Hepatocyte (in vitro differentiated cells): ENCODE results near the gene TRAF2.

Experiments used
- EZH2 ChIP-seq: fragments of 200-600 bp; sonication (generic); IDR thresholded peaks from 2 replicates; pipeline ENCODE4 v1.6.1; 2016; ENCODE audit warnings: antibody characterized with exemption, mild to moderate bottlenecking, borderline replicate concordance
- TF ChIP-seq, protein P1 (sequence below): fragments of 200-600 bp; sonication (generic); IDR thresholded peaks from 2 replicates; pipeline ENCODE4 v1.5.1; 2016; ENCODE audit warnings: antibody characterized with exemption, mild to moderate bottlenecking; ENCODE audit not compliant: poor library complexity

DNA sequence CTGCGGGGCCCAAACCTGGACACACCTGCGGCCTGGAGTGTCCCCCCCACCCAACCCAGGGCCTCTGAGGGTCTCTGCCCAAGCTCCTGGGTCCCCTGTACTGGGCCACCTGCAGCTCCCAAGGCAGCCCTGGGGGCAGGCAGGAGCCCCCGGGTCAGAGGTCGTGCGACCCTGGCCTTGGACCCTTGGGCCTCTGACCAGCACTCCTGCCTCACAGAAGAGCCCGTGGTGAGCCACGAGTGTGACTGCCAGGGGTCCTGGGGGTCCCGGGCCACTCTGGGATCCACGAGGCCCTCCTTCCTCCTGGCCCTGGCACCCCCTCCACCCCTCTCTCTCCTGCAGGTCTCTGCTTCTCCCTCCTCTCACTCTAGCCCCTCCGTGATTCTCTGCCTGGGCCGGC, 86.0 kb downstream of the TRAF2 start:
- TF ChIP-seq, protein P1, sequence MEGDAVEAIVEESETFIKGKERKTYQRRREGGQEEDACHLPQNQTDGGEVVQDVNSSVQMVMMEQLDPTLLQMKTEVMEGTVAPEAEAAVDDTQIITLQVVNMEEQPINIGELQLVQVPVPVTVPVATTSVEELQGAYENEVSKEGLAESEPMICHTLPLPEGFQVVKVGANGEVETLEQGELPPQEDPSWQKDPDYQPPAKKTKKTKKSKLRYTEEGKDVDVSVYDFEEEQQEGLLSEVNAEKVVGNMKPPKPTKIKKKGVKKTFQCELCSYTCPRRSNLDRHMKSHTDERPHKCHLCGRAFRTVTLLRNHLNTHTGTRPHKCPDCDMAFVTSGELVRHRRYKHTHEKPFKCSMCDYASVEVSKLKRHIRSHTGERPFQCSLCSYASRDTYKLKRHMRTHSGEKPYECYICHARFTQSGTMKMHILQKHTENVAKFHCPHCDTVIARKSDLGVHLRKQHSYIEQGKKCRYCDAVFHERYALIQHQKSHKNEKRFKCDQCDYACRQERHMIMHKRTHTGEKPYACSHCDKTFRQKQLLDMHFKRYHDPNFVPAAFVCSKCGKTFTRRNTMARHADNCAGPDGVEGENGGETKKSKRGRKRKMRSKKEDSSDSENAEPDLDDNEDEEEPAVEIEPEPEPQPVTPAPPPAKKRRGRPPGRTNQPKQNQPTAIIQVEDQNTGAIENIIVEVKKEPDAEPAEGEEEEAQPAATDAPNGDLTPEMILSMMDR: no peak
- no peak for TF ChIP-seq EZH2
